Measurements from ENCODE around the gene HSPA6. TPM values are rescaled to one million over a fixed set of nuclear protein-coding genes. Genes with fewer than 3 reads are reported as not detected.

Gene HSPA6
- polyA plus RNA-seq, 1 experiment: 0.27 TPM

GRCh38 chr1:161503394-161503748, 21.0 kb upstream of the HSPA6 start:
- Histone ChIP-seq H3K4me3 (ENCODE audit: low read depth, low read length) (no peak overlapping the region), H3K27ac (ENCODE audit: low read depth, low read length) (no peak overlapping the region), H3K9me3 (ENCODE audit: control insufficient read depth, insufficient read depth, low read length) (no peaks in the 10 kb centered on the region), H3K27me3 (ENCODE audit: control insufficient read depth, insufficient read depth, low read length) (peaks cover 2% of the 10 kb centered on the region)
- no peak for TF ChIP-seq CTCF (IDR thresholded peaks at IDR 0.05; ENCODE audit: low read depth, low read length)
- POLR2A ChIA-PET: no interaction called here
- CTCF ChIA-PET: no interaction called here
- no peak for DNase-seq (ENCODE audit: low read depth, low spot score)

GRCh38 chr1:161505686-161506085, 18.7 kb upstream of the HSPA6 start:
- TF ChIP-seq CTCF (IDR thresholded peaks at IDR 0.05; ENCODE audit: low read depth, low read length): no peak
- CTCF ChIA-PET: interaction anchor here (1.0 kb wide), 1 partner anchor 233 kb away, joined by 5 read pairs; no protein-coding TSS in a partner anchor
- no peaks in the 10 kb centered on the region for H3K9me3 ChIP-seq (ENCODE audit: control insufficient read depth, insufficient read depth, low read length)
- no peak overlapping the region for H3K4me3 ChIP-seq (ENCODE audit: low read depth, low read length)
- DNase-seq (ENCODE audit: low read depth, low spot score): no peak
- POLR2A ChIA-PET: no interaction called here
- H3K27me3 ChIP-seq (ENCODE audit: control insufficient read depth, insufficient read depth, low read length): no peaks in the 10 kb centered on the region
- H3K27ac ChIP-seq (ENCODE audit: low read depth, low read length): no peak overlapping the region

- no peak for DNase-seq (ENCODE audit: low read depth, low spot score)
- TF ChIP-seq CTCF (IDR thresholded peaks at IDR 0.05; ENCODE audit: low read depth, low read length): no peak
- Histone ChIP-seq H3K9me3 (ENCODE audit: control insufficient read depth, insufficient read depth, low read length) (no peaks in the 10 kb centered on the region; the same call in 1 of the 2 replicates), H3K27ac (ENCODE audit: low read depth, low read length) (peak overlapping the region; percentile 21), H3K4me3 (ENCODE audit: low read depth, low read length) (no peak overlapping the region), H3K27me3 (ENCODE audit: control insufficient read depth, insufficient read depth, low read length) (no peaks in the 10 kb centered on the region)
- ChIA-PET CTCF (interaction anchor here (1.0 to 1.8 kb wide), 2 partner anchors 19 to 232 kb away, joined by 5 to 9 read pairs; no protein-coding TSS in a partner anchor), POLR2A (no interaction called here)
Measured at GRCh38 chr1:161506336-161507223, 17.8 kb upstream of the HSPA6 start.

- ChIA-PET CTCF (interaction anchor here (1.9 kb wide), 1 partner anchor 23 kb away, joined by 6 read pairs; no protein-coding TSS in a partner anchor), POLR2A (no interaction called here)
- no peaks in the 10 kb centered on the region; the same call in 1 of the 2 replicates for H3K9me3 ChIP-seq (ENCODE audit: control insufficient read depth, insufficient read depth, low read length)
- DNase-seq (ENCODE audit: low read depth, low spot score): no peak
- H3K27ac ChIP-seq (ENCODE audit: low read depth, low read length): no peak overlapping the region
- no peak overlapping the region for H3K4me3 ChIP-seq (ENCODE audit: low read depth, low read length)
- TF ChIP-seq CTCF (IDR thresholded peaks at IDR 0.05; ENCODE audit: low read depth, low read length): no peak
- no peaks in the 10 kb centered on the region for H3K27me3 ChIP-seq (ENCODE audit: control insufficient read depth, insufficient read depth, low read length)
Measured at GRCh38 chr1:161510477-161510876, 13.9 kb upstream of the HSPA6 start.

- no peak for TF ChIP-seq CTCF (IDR thresholded peaks at IDR 0.05; ENCODE audit: low read depth, low read length)
- POLR2A ChIA-PET: no interaction called here
- no peak overlapping the region for H3K27ac ChIP-seq (ENCODE audit: low read depth, low read length)
- no peaks in the 10 kb centered on the region for H3K27me3 ChIP-seq (ENCODE audit: control insufficient read depth, insufficient read depth, low read length)
- CTCF ChIA-PET: no interaction called here
- no peak overlapping the region for H3K4me3 ChIP-seq (ENCODE audit: low read depth, low read length)
- H3K9me3 ChIP-seq (ENCODE audit: control insufficient read depth, insufficient read depth, low read length): no peaks in the 10 kb centered on the region; the same call in 1 of the 2 replicates
- no peak for DNase-seq (ENCODE audit: low read depth, low spot score)
Measured at GRCh38 chr1:161511018-161511755, 13.2 kb upstream of the HSPA6 start.

Measured in AG04450 (cell line).